DOHH2 (cell line): ENCODE data around the gene BTG4.

Source experiments
- H3F3A ChIP-seq: fragments of 200-600 bp; sonication (generic), shearing (Covaris generic); 2 replicates; pipeline ENCODE4 v1.6.0; 2016; ENCODE audit warnings: antibody characterized with exemption, mild to moderate bottlenecking; ENCODE audit not compliant: control insufficient read depth, insufficient read depth
- H3K27ac ChIP-seq: fragments of 200-600 bp; sonication (generic); 2 replicates; pipeline ENCODE4 v1.5.1; 2014; ENCODE audit warnings: low read depth, mild to moderate bottlenecking, low read length, moderate library complexity
- H3K27me3 ChIP-seq: fragments of 200-600 bp; sonication (generic); 2 replicates; pipeline ENCODE4 v1.6.1; 2014; ENCODE audit warnings: mild to moderate bottlenecking, low read length, mixed read lengths; ENCODE audit not compliant: control insufficient read depth
- H3K36me3 ChIP-seq: fragments of 200-600 bp; sonication (generic); 2 replicates; pipeline ENCODE4 v1.6.1; 2014; ENCODE audit warnings: mild to moderate bottlenecking, low read length, moderate library complexity, mixed read lengths; ENCODE audit not compliant: control insufficient read depth
- H3K4me1 ChIP-seq: fragments of 200-600 bp; sonication (generic); 2 replicates; pipeline ENCODE4 v1.6.1; 2014; ENCODE audit warnings: mild to moderate bottlenecking, low read length, mixed read lengths; ENCODE audit not compliant: control insufficient read depth
- H3K4me2 ChIP-seq: fragments of 200-600 bp; sonication (generic); 2 replicates; pipeline ENCODE4 v1.6.0; 2014; ENCODE audit warnings: mild to moderate bottlenecking, low read length, moderate library complexity
- H3K4me3 ChIP-seq: fragments of 200-600 bp; sonication (generic); 2 replicates; pipeline ENCODE4 v1.5.1; 2014; ENCODE audit warnings: mild to moderate bottlenecking, low read length, mixed read lengths
- H3K79me2 ChIP-seq: fragments of 200-600 bp; sonication (generic); 2 replicates; pipeline ENCODE4 v1.6.1; 2014; ENCODE audit warnings: mild to moderate bottlenecking, low read length, mixed read lengths; ENCODE audit not compliant: control insufficient read depth
- H3K9me2 ChIP-seq: fragments of 200-600 bp; sonication (generic); replicated peaks from 2 replicates; pipeline ENCODE4 v1.6.1; 2014; ENCODE audit warnings: mild to moderate bottlenecking, low read length, mixed read lengths; ENCODE audit not compliant: control insufficient read depth
- H3K9me3 ChIP-seq: fragments of 200-600 bp; sonication (generic); 2 replicates; pipeline ENCODE4 v1.6.1; 2014; ENCODE audit warnings: antibody characterized with exemption, low read length, mixed read lengths; ENCODE audit not compliant: control insufficient read depth, insufficient read depth
- H4K20me1 ChIP-seq: fragments of 200-600 bp; sonication (generic); 2 replicates; pipeline ENCODE4 v1.6.0; 2014; ENCODE audit warnings: low read depth, mild to moderate bottlenecking, antibody characterized with exemption, low read length, moderate library complexity; ENCODE audit not compliant: control insufficient read depth, insufficient read depth
- EZH2phosphoT487 ChIP-seq: fragments of 200-600 bp; sonication (generic); IDR thresholded peaks from 2 replicates; pipeline ENCODE4 v1.6.1; 2017; ENCODE audit warnings: borderline replicate concordance, mild to moderate bottlenecking, antibody characterized with exemption, low read length, moderate library complexity, mixed read lengths
- TF ChIP-seq, protein P1 (sequence below): fragments of 200-600 bp; sonication (generic); IDR thresholded peaks from one replicate; pipeline ENCODE4 v1.5.1; 2014; ENCODE audit warnings: antibody characterized with exemption, mild to moderate bottlenecking, low read depth, low read length; ENCODE audit not compliant: poor library complexity, severe bottlenecking

The BTG4 gene

DNA sequence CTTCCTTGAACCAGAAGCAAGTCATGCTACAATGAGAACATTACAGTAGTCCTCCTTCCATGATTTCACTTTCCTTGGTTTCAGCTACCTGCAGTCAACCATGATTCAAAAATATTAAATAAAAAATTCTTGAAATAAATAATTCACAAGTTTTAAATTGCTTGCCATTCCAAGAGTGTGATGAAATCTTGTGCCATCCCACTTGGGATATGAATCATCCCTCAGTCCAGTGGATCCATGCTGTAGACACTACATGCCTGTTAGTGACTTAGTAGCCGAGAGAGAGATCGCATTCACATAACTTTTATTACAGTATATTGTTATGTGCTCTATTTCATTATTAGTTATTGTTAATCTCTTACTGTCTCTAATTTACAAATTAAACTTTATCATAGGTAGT lies 8.4 kb upstream of the BTG4 start:
- no peaks in the 10 kb centered on the region for H3F3A ChIP-seq

DNA sequence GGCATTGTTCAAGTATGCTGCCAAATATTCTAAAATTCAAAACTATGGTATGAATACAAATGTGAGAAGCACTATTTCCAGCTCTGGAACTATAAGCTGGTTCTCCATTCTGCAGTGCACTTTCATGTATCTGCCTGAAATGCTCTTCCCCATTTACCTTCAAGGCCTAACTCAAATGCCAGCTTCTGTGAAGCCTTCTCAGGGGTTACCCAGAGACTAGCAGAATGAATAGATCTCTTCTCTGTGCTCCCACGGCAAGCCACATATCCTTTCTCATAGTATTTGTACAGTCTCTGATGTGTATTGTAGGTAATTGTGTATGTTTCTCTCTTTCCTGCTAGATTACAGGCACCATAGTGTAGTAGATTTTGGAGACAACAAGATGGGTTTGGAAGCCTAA lies 6.5 kb upstream of the BTG4 start:
- TF ChIP-seq EZH2phosphoT487 = no peak
- TF ChIP-seq, protein P1, sequence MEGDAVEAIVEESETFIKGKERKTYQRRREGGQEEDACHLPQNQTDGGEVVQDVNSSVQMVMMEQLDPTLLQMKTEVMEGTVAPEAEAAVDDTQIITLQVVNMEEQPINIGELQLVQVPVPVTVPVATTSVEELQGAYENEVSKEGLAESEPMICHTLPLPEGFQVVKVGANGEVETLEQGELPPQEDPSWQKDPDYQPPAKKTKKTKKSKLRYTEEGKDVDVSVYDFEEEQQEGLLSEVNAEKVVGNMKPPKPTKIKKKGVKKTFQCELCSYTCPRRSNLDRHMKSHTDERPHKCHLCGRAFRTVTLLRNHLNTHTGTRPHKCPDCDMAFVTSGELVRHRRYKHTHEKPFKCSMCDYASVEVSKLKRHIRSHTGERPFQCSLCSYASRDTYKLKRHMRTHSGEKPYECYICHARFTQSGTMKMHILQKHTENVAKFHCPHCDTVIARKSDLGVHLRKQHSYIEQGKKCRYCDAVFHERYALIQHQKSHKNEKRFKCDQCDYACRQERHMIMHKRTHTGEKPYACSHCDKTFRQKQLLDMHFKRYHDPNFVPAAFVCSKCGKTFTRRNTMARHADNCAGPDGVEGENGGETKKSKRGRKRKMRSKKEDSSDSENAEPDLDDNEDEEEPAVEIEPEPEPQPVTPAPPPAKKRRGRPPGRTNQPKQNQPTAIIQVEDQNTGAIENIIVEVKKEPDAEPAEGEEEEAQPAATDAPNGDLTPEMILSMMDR = no peak
- Histone ChIP-seq H3K27ac (no peak overlapping the region), H3K4me1 (no peaks in the 10 kb centered on the region), H3K9me2 (no peaks in the 10 kb centered on the region), H3K4me3 (no peak overlapping the region), H3K27me3 (peaks cover 15% of the 10 kb centered on the region), H3K4me2 (no peak overlapping the region), H3K79me2 (no peaks in the 10 kb centered on the region), H4K20me1 (no peaks in the 10 kb centered on the region), H3K36me3 (no peaks in the 10 kb centered on the region), H3F3A (no peaks in the 10 kb centered on the region), H3K9me3 (no peaks in the 10 kb centered on the region)

More for the DNA sequence above, 8.4 kb upstream of the BTG4 start:
- Histone ChIP-seq H3K79me2 (no peaks in the 10 kb centered on the region), H3K27me3 (peaks cover 15% of the 10 kb centered on the region), H3K9me3 (no peaks in the 10 kb centered on the region), H3K9me2 (no peaks in the 10 kb centered on the region), H3K4me1 (no peaks in the 10 kb centered on the region), H3K27ac (no peak overlapping the region), H3K4me2 (no peak overlapping the region), H3K4me3 (no peak overlapping the region), H3K36me3 (no peaks in the 10 kb centered on the region), H4K20me1 (no peaks in the 10 kb centered on the region)
- TF ChIP-seq EZH2phosphoT487 = no peak
- TF ChIP-seq, protein P1 = no peak

DNA sequence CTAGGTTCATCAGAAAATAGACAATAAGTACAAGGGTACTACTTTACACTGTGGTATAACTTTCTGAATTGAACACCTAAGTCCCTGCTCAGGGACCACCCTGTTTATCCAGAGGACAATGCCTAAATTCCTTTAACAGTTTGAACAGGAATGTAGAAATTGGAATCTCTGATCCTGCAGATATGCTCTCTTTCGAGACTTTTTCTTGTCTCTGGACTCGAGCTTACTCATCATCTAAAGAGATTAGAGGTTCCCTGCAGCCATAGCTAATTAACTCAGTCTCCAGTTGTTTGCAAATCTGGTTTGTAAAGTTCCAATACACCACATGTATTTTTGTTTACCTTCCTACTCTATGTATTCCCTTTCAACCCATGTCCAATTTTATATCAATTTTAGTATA lies 3.4 kb upstream of the BTG4 start:
- H3K9me2 ChIP-seq = no peaks in the 10 kb centered on the region
- no peak overlapping the region for H3K4me3 ChIP-seq
- no peak for TF ChIP-seq EZH2phosphoT487
- TF ChIP-seq, protein P1 = no peak
- no peaks in the 10 kb centered on the region for H4K20me1 ChIP-seq
- no peaks in the 10 kb centered on the region for H3K36me3 ChIP-seq
- no peak overlapping the region for H3K4me2 ChIP-seq
- H3K4me1 ChIP-seq = no peaks in the 10 kb centered on the region
- H3K9me3 ChIP-seq = no peaks in the 10 kb centered on the region
- no peaks in the 10 kb centered on the region for H3F3A ChIP-seq
- H3K27me3 ChIP-seq = peaks cover 14% of the 10 kb centered on the region
- H3K27ac ChIP-seq = no peak overlapping the region
- no peaks in the 10 kb centered on the region for H3K79me2 ChIP-seq
